ENCODE data around the gene EFEMP2. TPM values are rescaled to one million over a fixed set of nuclear protein-coding genes. Genes with fewer than 3 reads are reported as not detected.

EFEMP2 gene
- total RNA-seq, 1 experiment from 2014 or later = 26.2 TPM

DNA sequence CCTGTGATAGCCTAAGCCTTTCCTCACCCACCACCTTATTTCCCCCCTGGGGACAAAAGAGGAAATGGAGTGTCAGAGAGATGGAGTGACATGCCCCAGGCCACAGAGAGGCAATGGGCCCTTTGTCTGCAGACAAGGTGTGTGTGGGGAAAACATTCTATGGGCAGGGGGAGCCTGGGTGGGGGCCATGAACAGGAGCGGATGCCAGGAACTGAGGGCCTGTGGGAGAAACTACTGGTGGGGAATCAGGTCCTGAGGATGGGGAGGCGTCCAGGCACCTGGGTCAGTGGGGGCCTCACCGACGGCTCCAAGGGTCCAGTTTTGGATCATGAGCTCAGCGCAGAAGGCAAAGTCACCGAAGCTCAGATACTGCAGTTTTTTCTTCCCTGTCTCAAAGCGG, 12.6 kb upstream of the EFEMP2 start:
- H3K9ac ChIP-seq (ENCODE audit: extremely low read depth, insufficient read length, low read length) = no peak overlapping the region
- no peak overlapping the region for H2AK5ac ChIP-seq (ENCODE audit: insufficient read length, low read length)
- H3K79me2 ChIP-seq (ENCODE audit: insufficient read depth, low read length) = no peaks in the 10 kb centered on the region
- H3K27me3 ChIP-seq (ENCODE audit: insufficient read depth, low read length) = peaks cover 6% of the 10 kb centered on the region; the same call in 1 of the 2 replicates
- no peak overlapping the region for H3K23ac ChIP-seq (ENCODE audit: insufficient read length, low read depth, low read length)
- H3K4me1 Mint-ChIP-seq = peaks cover 23 to 37% of the 10 kb centered on the region in 2 experiments
- no CpG with 5 or more reads among the region's 7 CpGs for WGBS (ENCODE audit: extremely low coverage, insufficient read length, low lambda C conversion rate)
- no peak overlapping the region for H3K4me2 ChIP-seq (ENCODE audit: insufficient read depth, insufficient read length, low read length)
- peaks cover 16% of the 10 kb centered on the region for H3K27me3 Mint-ChIP-seq (ENCODE audit: low read depth)
- H3K27ac Mint-ChIP-seq = 0 out of 7 replicates have a peak overlapping the region, but pooled peaks of 1 of the 3 experiments have one; percentile 28
- H3K36me3 Mint-ChIP-seq (ENCODE audit: insufficient read depth in 1 of 3, low read depth in 3 of 3) = peaks cover 35 to 58% (median 55%) of the 10 kb centered on the region in 3 experiments
- peak overlapping the region in 1 of 2 experiments; percentile 56; a peak in 2 of 5 replicates for H3K4me3 Mint-ChIP-seq
- H3K14ac ChIP-seq (ENCODE audit: insufficient read depth, low read length) = no peak overlapping the region
- H3T11ph ChIP-seq (ENCODE audit: low read length) = no peak overlapping the region
- TF ChIP-seq, protein P1, sequence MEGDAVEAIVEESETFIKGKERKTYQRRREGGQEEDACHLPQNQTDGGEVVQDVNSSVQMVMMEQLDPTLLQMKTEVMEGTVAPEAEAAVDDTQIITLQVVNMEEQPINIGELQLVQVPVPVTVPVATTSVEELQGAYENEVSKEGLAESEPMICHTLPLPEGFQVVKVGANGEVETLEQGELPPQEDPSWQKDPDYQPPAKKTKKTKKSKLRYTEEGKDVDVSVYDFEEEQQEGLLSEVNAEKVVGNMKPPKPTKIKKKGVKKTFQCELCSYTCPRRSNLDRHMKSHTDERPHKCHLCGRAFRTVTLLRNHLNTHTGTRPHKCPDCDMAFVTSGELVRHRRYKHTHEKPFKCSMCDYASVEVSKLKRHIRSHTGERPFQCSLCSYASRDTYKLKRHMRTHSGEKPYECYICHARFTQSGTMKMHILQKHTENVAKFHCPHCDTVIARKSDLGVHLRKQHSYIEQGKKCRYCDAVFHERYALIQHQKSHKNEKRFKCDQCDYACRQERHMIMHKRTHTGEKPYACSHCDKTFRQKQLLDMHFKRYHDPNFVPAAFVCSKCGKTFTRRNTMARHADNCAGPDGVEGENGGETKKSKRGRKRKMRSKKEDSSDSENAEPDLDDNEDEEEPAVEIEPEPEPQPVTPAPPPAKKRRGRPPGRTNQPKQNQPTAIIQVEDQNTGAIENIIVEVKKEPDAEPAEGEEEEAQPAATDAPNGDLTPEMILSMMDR (conservative IDR thresholded peaks at IDR 0.05) = no peak
- H3K4ac ChIP-seq (ENCODE audit: low read depth, low read length) = no peak overlapping the region
- no peak overlapping the region for H2BK5ac ChIP-seq (ENCODE audit: insufficient read length, low read length)
- no peak overlapping the region for H2BK12ac ChIP-seq (ENCODE audit: insufficient read length, low read depth, low read length)
- no peak overlapping the region for H4K91ac ChIP-seq (ENCODE audit: insufficient read length, low read depth, low read length)
- H4K20me1 ChIP-seq (ENCODE audit: control insufficient read depth, insufficient read depth, insufficient read length) = no peaks in the 10 kb centered on the region
- H3K9me3 ChIP-seq (ENCODE audit: control insufficient read depth, low read depth, low read length) = no peaks in the 10 kb centered on the region
- H3K18ac ChIP-seq (ENCODE audit: insufficient read length, low read depth, low read length) = no peak overlapping the region
- H3K79me1 ChIP-seq (ENCODE audit: insufficient read depth, low read depth, low read length, poor library complexity, severe bottlenecking) = no peaks in the 10 kb centered on the region
- H4K8ac ChIP-seq (replicated peaks; ENCODE audit: insufficient read length, low read depth, low read length) = no peak overlapping the region
- peaks cover 2 to 4% of the 10 kb centered on the region in 2 experiments; a peak in 2 of 5 replicates for H3K9me3 Mint-ChIP-seq
- H4K5ac ChIP-seq (ENCODE audit: insufficient read length, low read depth, low read length) = no peak overlapping the region
- no peak overlapping the region for H2BK20ac ChIP-seq (ENCODE audit: low read depth, low read length, poor library complexity, severe bottlenecking)
- H3K4me1 ChIP-seq (ENCODE audit: insufficient read depth, low read length) = peaks cover 9% of the 10 kb centered on the region; the same call in 1 of the 2 replicates
- no peak overlapping the region for H2AFZ ChIP-seq (ENCODE audit: low read length)
- no peak overlapping the region for H3K56ac ChIP-seq (ENCODE audit: insufficient read length, low read depth, low read length)
- peaks cover 11% of the 10 kb centered on the region for H3K23me2 ChIP-seq (ENCODE audit: insufficient read length, low read depth, low read length, poor library complexity, severe bottlenecking)
- H2BK120ac ChIP-seq (ENCODE audit: low read depth, low read length, poor library complexity, severe bottlenecking) = no peak overlapping the region
- no peak overlapping the region for H2BK15ac ChIP-seq (ENCODE audit: low read depth, low read length)
- DNase-seq = no peak
- H3K27ac ChIP-seq (ENCODE audit: insufficient read length, low read depth, low read length) = no peak overlapping the region

All from H9 (cell line).